Glutamatergic neuron (in vitro differentiated cells): ENCODE measurements around the gene KIRREL3. TPM values are rescaled to one million over a fixed set of nuclear protein-coding genes. Genes with fewer than 3 reads are reported as not detected.
A peak's percentile ranks its signal among the peaks of the same experiment; 100 is the strongest.

Experiments
- DNase-seq: peaks from one replicate; pipeline ENCODE4 v3.0.0; 2022
- H3K27ac Mint-ChIP-seq: one replicate; pipeline ENCODE4 v1.8.0; 2020; ENCODE audit warnings: mild to moderate bottlenecking, mixed read lengths, inconsistent platforms; ENCODE audit not compliant: unreplicated experiment
- H3K27me3 Mint-ChIP-seq: one replicate; pipeline ENCODE4 v1.8.0; 2020; ENCODE audit warnings: mild to moderate bottlenecking, moderate library complexity, mixed read lengths, inconsistent platforms; ENCODE audit not compliant: unreplicated experiment
- H3K36me3 Mint-ChIP-seq: one replicate; pipeline ENCODE4 v1.8.0; 2020; ENCODE audit warnings: mild to moderate bottlenecking, mixed read lengths, inconsistent platforms; ENCODE audit not compliant: unreplicated experiment
- H3K4me1 Mint-ChIP-seq: one replicate; pipeline ENCODE4 v1.8.0; 2020; ENCODE audit warnings: mild to moderate bottlenecking, low read depth, mixed read lengths, inconsistent platforms; ENCODE audit not compliant: unreplicated experiment
- H3K4me3 Mint-ChIP-seq: one replicate; pipeline ENCODE4 v1.8.0; 2020; ENCODE audit warnings: mild to moderate bottlenecking, mixed read lengths, inconsistent platforms; ENCODE audit not compliant: unreplicated experiment
- H3K9me3 Mint-ChIP-seq: one replicate; pipeline ENCODE4 v1.8.0; 2020; ENCODE audit warnings: mild to moderate bottlenecking, moderate library complexity, mixed read lengths, inconsistent platforms; ENCODE audit not compliant: unreplicated experiment
- CTCF ChIP-seq: fragments of 200-600 bp; sonication (generic); IDR thresholded peaks from one replicate; pipeline ENCODE4 v1.5.0; 2021; ENCODE audit not compliant: partially characterized antibody, unreplicated experiment
- total RNA-seq: library from RNA; stranded (reverse); fragmentation: NEBNext Ultra II Directional; extraction: Animal tissue kit (Norgen Biotek cat#: 25700); gene quantifications from one replicate; pipeline ENCODE4 v1.2.1, GENCODE V29; 2021; ENCODE audit not compliant: unreplicated experiment

Gene KIRREL3
- total RNA-seq, 1 donor from 2014 or later, result 25.3 TPM

- H3K9me3 Mint-ChIP-seq, result no peaks in the 10 kb centered on the region
- no peak for TF ChIP-seq CTCF
- DNase-seq, result no peak
- H3K36me3 Mint-ChIP-seq, result peaks cover 13% of the 10 kb centered on the region
- peaks cover 11% of the 10 kb centered on the region for H3K4me1 Mint-ChIP-seq
- H3K27ac Mint-ChIP-seq, result no peak overlapping the region
- peaks cover 3% of the 10 kb centered on the region for H3K27me3 Mint-ChIP-seq
- H3K4me3 Mint-ChIP-seq, result no peak overlapping the region
Observed at GRCh38 chr11:126868741-126869140, 131.8 kb downstream of the KIRREL3 start.

GRCh38 chr11:126864934-126865333 is 135.6 kb downstream of the KIRREL3 start:
- Mint-ChIP-seq H3K36me3 (peaks cover 3% of the 10 kb centered on the region), H3K9me3 (peaks cover 9% of the 10 kb centered on the region), H3K4me3 (no peak overlapping the region), H3K27ac (no peak overlapping the region), H3K27me3 (no peaks in the 10 kb centered on the region), H3K4me1 (peaks cover 15% of the 10 kb centered on the region)
- no peak for DNase-seq
- no peak for TF ChIP-seq CTCF

- H3K27ac Mint-ChIP-seq, result no peak overlapping the region
- no peak for DNase-seq
- H3K9me3 Mint-ChIP-seq, result peaks cover 10% of the 10 kb centered on the region
- no peak overlapping the region for H3K4me3 Mint-ChIP-seq
- H3K27me3 Mint-ChIP-seq, result no peaks in the 10 kb centered on the region
- TF ChIP-seq CTCF, result no peak
- H3K36me3 Mint-ChIP-seq, result peaks cover 6% of the 10 kb centered on the region
- H3K4me1 Mint-ChIP-seq, result peaks cover 15% of the 10 kb centered on the region
Observed at GRCh38 chr11:126863294-126863997, 137.1 kb downstream of the KIRREL3 start.

GRCh38 chr11:126862664-126863243 is 137.8 kb downstream of the KIRREL3 start:
- Mint-ChIP-seq H3K4me1 (peaks cover 17% of the 10 kb centered on the region), H3K27ac (no peak overlapping the region), H3K27me3 (no peaks in the 10 kb centered on the region), H3K4me3 (no peak overlapping the region), H3K36me3 (peaks cover 6% of the 10 kb centered on the region), H3K9me3 (peaks cover 10% of the 10 kb centered on the region)
- DNase-seq, result peak; percentile 19
- no peak for TF ChIP-seq CTCF

- H3K36me3 Mint-ChIP-seq, result peaks cover 6% of the 10 kb centered on the region
- no peak overlapping the region for H3K27ac Mint-ChIP-seq
- no peaks in the 10 kb centered on the region for H3K27me3 Mint-ChIP-seq
- no peak overlapping the region for H3K4me3 Mint-ChIP-seq
- no peak for DNase-seq
- TF ChIP-seq CTCF, result no peak
- H3K4me1 Mint-ChIP-seq, result peaks cover 15% of the 10 kb centered on the region
- peaks cover 10% of the 10 kb centered on the region for H3K9me3 Mint-ChIP-seq
Observed at GRCh38 chr11:126861796-126862459, 138.6 kb downstream of the KIRREL3 start.
